ENCODE results near the gene KDM4D. TPM values are rescaled to one million over a fixed set of nuclear protein-coding genes. Genes with fewer than 3 reads are reported as not detected.
"Not testable (repeated sequence)": the region's sequence is repeated elsewhere in the genome, so short reads cannot be mapped to it uniquely, and the experiment has no call there.

Gene KDM4D
- polyA plus RNA-seq, 1 donor from 2014 or later: 0.99 TPM

GRCh38 chr11:94975599-94975998, 2.1 kb downstream of the KDM4D start:
- Mint-ChIP-seq H3K36me3 (peaks cover 7% of the 10 kb centered on the region), H3K4me3 (peak overlapping the region in 1 of 4 donors; percentile 96), H3K9me3 (no peaks in the 10 kb centered on the region), H3K4me1 (peaks cover 3 to 19% (median 14%) of the 10 kb centered on the region in 3 donors), H3K27me3 (no peaks in the 10 kb centered on the region), H3K27ac (no peak overlapping the region)

DNA sequence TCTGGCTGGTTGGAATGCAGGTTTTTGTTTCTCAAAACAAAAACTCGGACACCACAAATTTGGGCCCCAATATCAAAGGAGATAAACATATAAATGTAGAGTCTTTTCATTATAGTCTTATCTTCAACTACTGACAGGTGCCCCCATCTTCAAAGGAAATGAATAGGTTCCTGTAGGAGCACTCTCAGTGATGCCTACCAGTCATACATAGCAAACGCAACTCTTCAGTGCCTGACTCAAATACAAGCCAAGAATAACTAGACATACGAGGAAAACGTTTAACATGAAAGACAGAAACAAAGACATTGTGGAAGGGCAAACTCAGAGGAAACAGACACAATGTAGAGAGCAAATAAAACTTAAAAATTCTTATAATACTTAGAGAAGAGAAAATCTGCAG, 13.9 kb downstream of the KDM4D start:
- Mint-ChIP-seq H3K27me3 (peaks cover 8% of the 10 kb centered on the region), H3K9me3 (no peaks in the 10 kb centered on the region), H3K36me3 (no peaks in the 10 kb centered on the region), H3K4me3 (no peak overlapping the region), H3K27ac (no peak overlapping the region), H3K4me1 (no peaks in the 10 kb centered on the region)

DNA sequence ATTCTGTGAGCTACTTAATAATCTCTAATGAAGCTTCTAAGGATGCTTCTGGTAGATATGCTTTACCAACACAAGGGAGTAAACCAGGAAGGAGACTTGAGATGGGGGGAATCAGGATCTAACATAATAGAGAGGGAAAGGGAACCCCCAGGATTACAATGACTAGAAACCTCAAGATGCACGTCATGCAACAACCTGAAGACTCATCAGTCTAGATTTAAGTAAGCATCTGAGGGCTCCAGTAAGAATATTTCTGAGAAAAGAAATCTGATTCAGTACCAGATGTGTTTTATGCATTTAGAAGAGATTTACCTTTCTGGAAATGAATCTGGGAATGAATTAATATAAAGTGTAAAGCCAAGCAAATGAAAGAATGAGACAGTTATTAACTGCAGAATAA, 15.2 kb downstream of the KDM4D start:
- H3K27ac Mint-ChIP-seq: no peak overlapping the region
- H3K9me3 Mint-ChIP-seq: no peaks in the 10 kb centered on the region
- no peaks in the 10 kb centered on the region for H3K4me1 Mint-ChIP-seq
- H3K36me3 Mint-ChIP-seq: no peaks in the 10 kb centered on the region
- H3K27me3 Mint-ChIP-seq: peaks cover 8% of the 10 kb centered on the region
- H3K4me3 Mint-ChIP-seq: no peak overlapping the region

- H3K36me3 Mint-ChIP-seq: no peaks in the 10 kb centered on the region
- no peaks in the 10 kb centered on the region for H3K4me1 Mint-ChIP-seq
- H3K27me3 Mint-ChIP-seq: peaks cover 8% of the 10 kb centered on the region
- no peak overlapping the region for H3K4me3 Mint-ChIP-seq
- no peak overlapping the region for H3K27ac Mint-ChIP-seq
- H3K9me3 Mint-ChIP-seq: no peaks in the 10 kb centered on the region
Observed at GRCh38 chr11:94993400-94993943, 20.0 kb downstream of the KDM4D start.

DNA sequence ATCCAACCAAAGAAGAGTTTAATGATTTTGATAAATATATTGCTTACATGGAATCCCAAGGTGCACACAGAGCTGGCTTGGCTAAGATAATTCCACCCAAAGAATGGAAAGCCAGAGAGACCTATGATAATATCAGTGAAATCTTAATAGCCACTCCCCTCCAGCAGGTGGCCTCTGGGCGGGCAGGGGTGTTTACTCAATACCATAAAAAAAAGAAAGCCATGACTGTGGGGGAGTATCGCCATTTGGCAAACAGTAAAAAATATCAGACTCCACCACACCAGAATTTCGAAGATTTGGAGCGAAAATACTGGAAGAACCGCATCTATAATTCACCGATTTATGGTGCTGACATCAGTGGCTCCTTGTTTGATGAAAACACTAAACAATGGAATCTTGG, 23.9 kb downstream of the KDM4D start:
- Mint-ChIP-seq H3K9me3 (no peaks in the 10 kb centered on the region), H3K27ac (no peak overlapping the region)

DNA sequence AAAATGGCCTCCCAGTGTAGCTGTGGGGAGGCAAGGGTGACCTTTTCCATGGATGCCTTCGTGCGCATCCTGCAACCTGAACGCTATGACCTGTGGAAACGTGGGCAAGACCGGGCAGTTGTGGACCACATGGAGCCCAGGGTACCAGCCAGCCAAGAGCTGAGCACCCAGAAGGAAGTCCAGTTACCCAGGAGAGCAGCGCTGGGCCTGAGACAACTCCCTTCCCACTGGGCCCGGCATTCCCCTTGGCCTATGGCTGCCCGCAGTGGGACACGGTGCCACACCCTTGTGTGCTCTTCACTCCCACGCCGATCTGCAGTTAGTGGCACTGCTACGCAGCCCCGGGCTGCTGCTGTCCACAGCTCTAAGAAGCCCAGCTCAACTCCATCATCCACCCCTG, 24.8 kb downstream of the KDM4D start:
- no peaks in the 10 kb centered on the region for H3K36me3 Mint-ChIP-seq
- no peaks in the 10 kb centered on the region for H3K4me1 Mint-ChIP-seq
- no peak overlapping the region for H3K27ac Mint-ChIP-seq
- H3K4me3 Mint-ChIP-seq: no peak overlapping the region
- no peaks in the 10 kb centered on the region for H3K27me3 Mint-ChIP-seq
- H3K9me3 Mint-ChIP-seq: no peaks in the 10 kb centered on the region

More for the DNA sequence above, 23.9 kb downstream of the KDM4D start:
- no peaks in the 10 kb centered on the region for H3K4me1 Mint-ChIP-seq
- H3K27me3 Mint-ChIP-seq: no peaks in the 10 kb centered on the region
- H3K4me3 Mint-ChIP-seq: no peak overlapping the region
- H3K36me3 Mint-ChIP-seq: no peaks in the 10 kb centered on the region

DNA sequence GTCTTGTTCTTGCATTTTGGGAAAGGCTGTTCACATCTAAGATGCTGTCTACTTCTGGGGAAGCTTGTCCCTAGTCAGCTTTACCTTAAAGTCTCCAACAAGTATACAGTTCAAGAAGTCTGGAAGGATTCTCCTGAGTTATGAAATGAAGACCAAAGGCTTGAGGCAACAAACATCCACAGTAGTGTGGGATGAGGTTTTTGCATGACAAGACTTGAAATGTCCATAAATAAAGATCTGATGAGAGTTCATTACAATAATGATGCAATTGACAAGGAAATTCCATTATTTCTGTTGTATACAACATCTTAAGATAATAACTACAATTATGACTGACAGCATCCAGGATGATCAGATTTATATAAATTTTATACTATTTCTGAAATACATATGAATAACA, 30.2 kb downstream of the KDM4D start:
- Mint-ChIP-seq H3K4me3 (no peak overlapping the region), H3K9me3 (no peaks in the 10 kb centered on the region), H3K36me3 (no peaks in the 10 kb centered on the region), H3K27ac (no peak overlapping the region), H3K27me3 (peaks cover 8% of the 10 kb centered on the region), H3K4me1 (no peaks in the 10 kb centered on the region)

- H3K27me3 Mint-ChIP-seq: peaks cover 10% of the 10 kb centered on the region
- no peak overlapping the region for H3K27ac Mint-ChIP-seq
- no peak overlapping the region for H3K4me3 Mint-ChIP-seq
- no peaks in the 10 kb centered on the region for H3K4me1 Mint-ChIP-seq
- no peaks in the 10 kb centered on the region for H3K36me3 Mint-ChIP-seq
- H3K9me3 Mint-ChIP-seq: no peaks in the 10 kb centered on the region
Observed at GRCh38 chr11:95005642-95006041, 32.1 kb downstream of the KDM4D start.

DNA sequence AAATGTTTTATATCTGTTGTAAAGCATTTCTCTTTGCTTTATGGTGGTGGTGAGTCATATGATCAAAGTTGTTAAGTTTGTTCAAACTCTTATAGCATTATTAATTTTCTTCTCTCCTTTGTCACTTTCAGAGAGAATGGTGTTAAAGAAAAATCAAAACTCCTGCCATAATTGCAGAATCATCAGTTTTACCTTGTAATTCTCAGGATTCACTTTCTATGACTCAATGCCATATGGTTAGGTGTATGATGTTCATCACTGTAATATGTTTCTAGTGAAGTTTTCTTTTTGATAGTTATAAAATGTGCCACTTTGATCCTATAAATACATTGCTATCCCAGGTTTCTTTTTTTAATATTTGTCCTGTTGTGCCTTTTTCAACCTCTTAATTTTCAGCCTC, 37.9 kb downstream of the KDM4D start:
- H3K27me3 Mint-ChIP-seq: peaks cover 12% of the 10 kb centered on the region
- no peak overlapping the region for H3K4me3 Mint-ChIP-seq
- no peak overlapping the region for H3K27ac Mint-ChIP-seq
- no peaks in the 10 kb centered on the region for H3K4me1 Mint-ChIP-seq
- H3K36me3 Mint-ChIP-seq: no peaks in the 10 kb centered on the region
- no peaks in the 10 kb centered on the region for H3K9me3 Mint-ChIP-seq

DNA sequence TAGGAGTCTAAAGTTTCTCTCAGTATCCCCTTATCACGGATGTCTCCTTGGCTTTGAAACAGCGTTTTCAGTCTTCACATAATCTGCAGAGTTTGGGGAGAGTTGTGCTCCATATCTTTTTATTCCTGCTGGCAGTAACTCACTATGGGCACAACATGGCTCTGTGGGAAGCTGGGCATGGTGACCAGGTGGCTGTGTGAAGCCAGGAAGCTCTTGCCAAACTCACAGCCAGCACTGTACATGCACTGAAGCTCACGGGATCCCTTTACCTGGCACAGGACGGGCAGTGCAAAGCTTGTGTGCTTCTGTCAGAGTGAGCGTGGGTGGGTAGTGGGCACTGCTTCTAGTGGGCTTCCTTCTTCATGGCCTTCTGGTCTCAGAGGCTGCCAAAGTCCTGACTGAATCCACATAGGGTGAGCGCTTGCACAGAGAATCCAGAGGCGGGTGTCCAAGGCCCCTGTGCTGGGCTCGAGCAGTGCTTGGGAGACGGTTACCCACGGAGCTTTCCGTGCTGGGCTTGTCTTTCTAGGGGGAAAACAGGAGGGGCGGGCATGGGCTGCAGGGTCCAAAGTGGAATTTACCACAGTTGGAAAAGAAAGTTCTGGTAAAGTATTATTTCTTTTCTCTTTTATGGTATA, 40.8 kb downstream of the KDM4D start:
- Mint-ChIP-seq H3K4me1 (no peaks in the 10 kb centered on the region), H3K27me3 (peaks cover 6% of the 10 kb centered on the region), H3K36me3 (no peaks in the 10 kb centered on the region), H3K4me3 (no peak overlapping the region), H3K9me3 (no peaks in the 10 kb centered on the region), H3K27ac (no peak overlapping the region)

GRCh38 chr11:95016139-95016538, 42.6 kb downstream of the KDM4D start:
- no peaks in the 10 kb centered on the region for H3K9me3 Mint-ChIP-seq
- no peak overlapping the region for H3K4me3 Mint-ChIP-seq
- no peaks in the 10 kb centered on the region for H3K36me3 Mint-ChIP-seq
- H3K27me3 Mint-ChIP-seq: peaks cover 4% of the 10 kb centered on the region
- H3K4me1 Mint-ChIP-seq: no peaks in the 10 kb centered on the region
- no peak overlapping the region for H3K27ac Mint-ChIP-seq

DNA sequence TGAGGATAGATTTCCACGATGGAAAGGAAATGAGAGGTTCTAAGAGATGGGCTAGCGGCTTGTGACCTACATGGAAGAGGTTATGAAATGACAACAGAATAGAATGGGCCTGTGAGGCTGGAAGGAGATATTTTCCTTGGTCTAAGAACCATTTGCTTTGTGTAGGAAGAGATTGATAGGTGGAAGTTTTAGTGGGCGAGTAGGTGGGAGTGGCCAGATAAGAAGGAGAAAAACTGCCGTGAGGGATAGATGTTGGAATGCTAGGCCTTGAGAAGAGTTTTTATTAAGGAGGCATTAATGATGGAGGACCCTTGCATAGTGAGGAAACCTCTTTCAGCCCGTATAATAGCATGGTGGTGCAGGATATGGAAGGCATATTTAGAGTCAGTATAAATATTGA, 48.0 kb downstream of the KDM4D start:
- H3K27ac Mint-ChIP-seq, H3K9me3 Mint-ChIP-seq, H3K27me3 Mint-ChIP-seq, H3K4me3 Mint-ChIP-seq, H3K36me3 Mint-ChIP-seq, H3K4me1 Mint-ChIP-seq: not testable (repeated sequence)

DNA sequence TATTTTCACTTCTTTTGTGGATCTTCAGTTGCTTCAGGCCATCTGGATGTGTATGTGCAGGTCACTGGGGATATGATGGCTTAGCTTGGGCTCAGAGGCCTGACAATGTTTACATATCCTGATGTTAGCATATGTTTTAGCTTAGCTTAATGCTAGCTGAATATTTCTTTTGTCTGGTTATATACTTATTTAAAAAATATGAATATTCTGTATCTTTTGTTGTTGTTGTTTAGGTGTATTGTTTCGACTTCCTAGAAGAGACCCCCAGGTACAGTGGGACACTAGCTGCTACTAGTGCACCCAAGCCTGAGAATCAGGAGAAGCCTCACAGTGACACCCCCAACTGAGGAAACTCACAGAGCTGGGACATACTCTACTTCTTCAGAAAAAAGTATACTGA, 51.4 kb downstream of the KDM4D start, which contains the start of gene KDM4E:
Gene KDM4E (plus strand): TSS at position 301 of the 400 bp plus-strand sequence. CDS start 300 bp downstream, outside the sequence.
- Mint-ChIP-seq H3K4me1 (no peaks in the 10 kb centered on the region), H3K36me3 (no peaks in the 10 kb centered on the region), H3K4me3 (no peak within 1 kb of the TSS), H3K27ac (no peak within 1 kb of the TSS), H3K27me3 (no peaks in the 10 kb centered on the region), H3K9me3 (no peaks in the 10 kb centered on the region)

GRCh38 chr11:95025594-95025993, 52.1 kb downstream of the KDM4D start:
- H3K27ac Mint-ChIP-seq, H3K36me3 Mint-ChIP-seq, H3K27me3 Mint-ChIP-seq, H3K4me3 Mint-ChIP-seq, H3K4me1 Mint-ChIP-seq, H3K9me3 Mint-ChIP-seq: not testable (repeated sequence)

- H3K9me3 Mint-ChIP-seq: no peaks in the 10 kb centered on the region
- H3K4me1 Mint-ChIP-seq: no peaks in the 10 kb centered on the region
- H3K27ac Mint-ChIP-seq: no peak overlapping the region
- H3K27me3 Mint-ChIP-seq: peaks cover 1% of the 10 kb centered on the region
- no peak overlapping the region for H3K4me3 Mint-ChIP-seq
- H3K36me3 Mint-ChIP-seq: no peaks in the 10 kb centered on the region
Observed at GRCh38 chr11:95028357-95028756, 54.8 kb downstream of the KDM4D start.

- Mint-ChIP-seq H3K36me3 (no peaks in the 10 kb centered on the region), H3K4me3 (no peak overlapping the region)
Observed at GRCh38 chr11:95033051-95033450, 59.5 kb downstream of the KDM4D start.

More at GRCh38 chr11:95033051-95033450, 59.5 kb downstream of the KDM4D start:
- peaks cover 0 to under 1% (median under 1%) of the 10 kb centered on the region in 3 donors for H3K9me3 Mint-ChIP-seq
- no peak overlapping the region for H3K27ac Mint-ChIP-seq
- peaks cover 3% of the 10 kb centered on the region for H3K27me3 Mint-ChIP-seq
- no peaks in the 10 kb centered on the region for H3K4me1 Mint-ChIP-seq
